ENCODE data around the gene ZNF837. TPM values are rescaled to one million over a fixed set of nuclear protein-coding genes. Genes with fewer than 3 reads are reported as not detected.
"Not testable (repeated sequence)": the region's sequence is repeated elsewhere in the genome, so short reads cannot be mapped to it uniquely, and the experiment has no call there.

ZNF837 gene
- total and polyA plus RNA-seq, 7 experiments from 2014 or later = 1.4 to 15.6 (median 4.3) TPM

DNA sequence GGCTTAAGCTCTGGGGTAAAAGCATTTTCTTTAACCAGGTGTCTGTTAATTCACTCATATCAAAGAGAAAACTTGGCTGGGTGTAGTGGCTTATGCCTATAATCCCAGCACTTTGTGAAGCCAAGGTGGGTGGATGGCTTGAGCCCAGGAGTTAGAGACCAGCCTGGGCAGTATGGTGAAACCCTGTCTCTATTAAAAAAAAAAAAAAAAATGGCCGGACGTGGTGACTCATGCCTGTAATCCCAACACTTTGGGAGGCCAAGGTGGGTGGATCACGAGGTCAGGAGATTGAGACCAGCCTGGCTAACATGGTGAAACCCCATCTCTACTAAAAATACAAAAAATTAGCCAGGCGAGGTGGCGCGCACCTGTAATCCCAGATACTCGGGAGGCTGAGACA is 4.1 kb downstream of the ZNF837 start:
- intact Hi-C loops (cut with micrococcal nuclease); DNase-seq; H3K27me3 Mint-ChIP-seq; POLR2A ChIA-PET; H3K4me3 ChIP-seq (ENCODE audit: low read length); H3K4me3 Mint-ChIP-seq; H3K9me3 ChIP-seq (ENCODE audit: control insufficient read depth in 2 of 3, low read length in 3 of 3); H3K27ac Mint-ChIP-seq; ATAC-seq; H3K36me3 ChIP-seq (ENCODE audit: control insufficient read depth in 2 of 3, insufficient read depth in 3 of 3, low read length in 3 of 3); H3K27ac ChIP-seq (ENCODE audit: low read depth, low read length); H3K9me3 Mint-ChIP-seq; H3K27me3 ChIP-seq (ENCODE audit: control insufficient read depth in 2 of 2, insufficient read depth in 2 of 2, low read length in 2 of 2); H3K36me3 Mint-ChIP-seq; CTCF ChIA-PET: not testable (repeated sequence)
- H3K4me1 ChIP-seq (ENCODE audit: control insufficient read depth in 2 of 2, insufficient read depth in 2 of 2, low read length in 2 of 2) = peaks cover 11 to 15% of the 10 kb centered on the region in 2 donors
- peaks cover 11 to 24% (median 20%) of the 10 kb centered on the region in 7 donors for H3K4me1 Mint-ChIP-seq

DNA sequence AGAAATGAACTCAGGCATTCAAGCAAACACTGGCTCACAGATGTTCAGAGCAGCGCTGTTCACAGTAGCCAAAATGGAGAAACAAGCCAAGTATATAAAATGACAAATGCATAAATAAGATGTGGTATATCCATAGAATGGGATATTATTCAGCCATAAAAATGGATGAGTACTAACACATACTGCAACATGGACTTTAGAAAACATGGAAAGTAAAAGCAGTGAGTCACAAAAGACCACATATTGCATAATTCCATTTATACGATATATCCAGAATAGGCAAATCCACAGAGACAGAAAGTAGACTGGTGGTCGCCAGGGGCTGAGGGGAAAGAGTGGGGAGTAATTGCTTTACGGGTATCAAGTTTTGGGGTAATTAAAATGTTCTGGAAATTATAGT is 6.6 kb downstream of the ZNF837 start:
- no peak overlapping the region for H3K27ac Mint-ChIP-seq
- Histone ChIP-seq H3K9me3 (ENCODE audit: control insufficient read depth in 2 of 3, low read length in 3 of 3) (no peaks in the 10 kb centered on the region), H3K27ac (ENCODE audit: low read depth, low read length) (no peak overlapping the region), H3K4me3 (ENCODE audit: low read length) (no peak overlapping the region), H3K36me3 (ENCODE audit: control insufficient read depth in 2 of 3, insufficient read depth in 3 of 3, low read length in 3 of 3) (no peaks in the 10 kb centered on the region), H3K27me3 (ENCODE audit: control insufficient read depth in 2 of 2, insufficient read depth in 2 of 2, low read length in 2 of 2) (no peaks in the 10 kb centered on the region), H3K4me1 (ENCODE audit: control insufficient read depth in 2 of 2, insufficient read depth in 2 of 2, low read length in 2 of 2) (no peaks in the 10 kb centered on the region)
- no peaks in the 10 kb centered on the region for H3K9me3 Mint-ChIP-seq
- POLR2A ChIA-PET = interaction anchor here (1.9 kb wide), 1 partner anchor 11 kb away, joined by 13 read pairs; the partner anchor contains the start of gene ZNF497
- peaks cover 0 to 4% (median 0%) of the 10 kb centered on the region in 5 donors for H3K36me3 Mint-ChIP-seq
- intact Hi-C loops (cut with micrococcal nuclease) = no loop called here
- H3K27me3 Mint-ChIP-seq = no peaks in the 10 kb centered on the region
- ATAC-seq (no peak), DNase-seq (no peak)
- no peak overlapping the region for H3K4me3 Mint-ChIP-seq
- CTCF ChIA-PET = no interaction called here
- H3K4me1 Mint-ChIP-seq = peaks cover 0 to 8% (median 4%) of the 10 kb centered on the region in 7 donors

DNA sequence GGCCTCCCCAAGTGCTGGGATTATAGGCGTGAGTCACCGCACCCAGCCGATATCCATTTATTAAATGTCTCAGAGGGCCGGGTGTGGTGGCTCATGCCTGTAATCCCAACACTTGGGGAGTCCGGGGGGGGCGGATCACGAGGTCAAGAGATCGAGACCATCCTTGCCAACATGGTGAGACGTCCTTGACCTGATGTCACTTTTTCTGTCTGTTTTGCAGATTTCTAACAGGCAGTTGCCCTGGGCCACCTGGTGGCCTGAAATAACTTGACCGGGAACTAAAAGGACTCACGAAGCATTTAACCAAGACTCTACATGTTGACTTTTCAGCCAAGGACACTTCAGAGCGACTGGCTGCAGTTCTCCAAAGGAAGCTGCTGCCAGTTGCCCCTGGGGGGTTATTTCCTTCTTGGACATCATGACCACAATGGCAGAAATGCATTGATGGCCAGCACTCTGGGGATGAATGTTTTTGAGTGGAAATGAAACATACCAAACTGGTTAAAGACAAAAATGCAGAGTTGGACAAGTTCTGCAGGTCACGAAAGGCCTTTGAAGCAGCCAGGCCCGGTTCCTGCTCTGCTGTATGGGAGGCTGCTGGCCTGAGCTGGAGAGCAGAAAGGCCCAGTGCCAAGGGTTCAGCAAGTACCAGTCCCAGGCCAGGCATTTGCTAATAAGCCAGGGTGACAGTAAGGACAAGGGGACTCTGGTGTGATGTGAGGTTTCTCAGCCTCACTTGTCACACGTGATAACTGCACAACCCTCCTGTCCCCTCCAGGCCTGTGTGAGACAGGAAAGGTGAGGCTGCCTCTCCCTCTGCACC is 8.3 kb downstream of the ZNF837 start:
- ATAC-seq = no peak
- CTCF ChIA-PET = no interaction called here

DNA sequence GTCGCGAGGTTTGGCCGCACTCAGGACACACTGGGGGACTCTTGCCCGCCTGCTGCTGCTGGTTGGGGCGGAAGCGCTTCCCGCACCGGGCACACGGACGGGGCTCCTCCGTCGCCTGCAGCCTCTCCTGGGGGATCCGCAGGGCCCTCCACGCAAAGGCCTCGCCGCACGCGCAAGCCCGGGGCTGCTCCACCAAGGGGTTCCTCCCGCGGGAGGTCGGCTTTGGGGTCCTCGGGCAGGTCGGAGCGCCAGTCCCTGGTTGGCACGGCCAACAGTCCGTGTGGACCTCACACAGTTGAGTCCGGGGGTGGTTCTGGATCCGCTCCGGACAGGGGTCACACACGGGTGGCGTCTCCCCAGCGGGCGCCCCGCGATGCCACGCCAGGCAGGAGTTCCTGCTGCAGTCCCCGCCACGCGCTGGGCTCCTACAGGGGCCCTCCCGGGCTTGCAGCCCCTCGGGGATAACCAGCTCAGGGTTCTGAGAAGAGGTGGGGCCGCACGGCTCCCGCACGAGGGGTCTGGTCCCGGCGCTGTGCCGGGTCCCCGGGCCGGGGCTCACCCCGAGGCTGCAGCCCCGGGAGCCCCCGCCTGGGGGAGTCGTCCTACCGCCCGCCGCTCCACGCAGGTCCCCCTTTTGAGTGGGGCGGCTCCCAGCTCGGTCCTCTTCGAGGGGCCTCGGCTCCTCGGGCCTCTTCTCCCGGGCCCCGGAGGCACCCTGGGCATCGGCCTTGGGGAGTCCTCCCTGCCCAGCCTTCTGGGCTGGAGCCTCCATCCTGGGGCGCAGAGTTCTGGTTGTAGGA is 12.1 kb downstream of the ZNF837 start:
- no peak for ATAC-seq

More for the DNA sequence above, 8.3 kb downstream of the ZNF837 start:
- H3K9me3 Mint-ChIP-seq = no peaks in the 10 kb centered on the region
- no peaks in the 10 kb centered on the region for H3K9me3 ChIP-seq (ENCODE audit: control insufficient read depth in 2 of 3, low read length in 3 of 3)
- peaks cover 0 to 4% (median 0%) of the 10 kb centered on the region in 5 donors for H3K36me3 Mint-ChIP-seq
- no peak overlapping the region for H3K27ac ChIP-seq (ENCODE audit: low read depth, low read length)
- peak in 1 of 9 donors; percentile 3 for DNase-seq
- H3K27ac Mint-ChIP-seq = no peak overlapping the region
- H3K4me1 ChIP-seq (ENCODE audit: control insufficient read depth in 2 of 2, insufficient read depth in 2 of 2, low read length in 2 of 2) = no peaks in the 10 kb centered on the region
- H3K4me1 Mint-ChIP-seq = peaks cover 0 to 2% (median 0%) of the 10 kb centered on the region in 7 donors
- no peaks in the 10 kb centered on the region for H3K27me3 Mint-ChIP-seq
- no peaks in the 10 kb centered on the region for H3K27me3 ChIP-seq (ENCODE audit: control insufficient read depth in 2 of 2, insufficient read depth in 2 of 2, low read length in 2 of 2)
- H3K36me3 ChIP-seq (ENCODE audit: control insufficient read depth in 2 of 3, insufficient read depth in 3 of 3, low read length in 3 of 3) = no peaks in the 10 kb centered on the region
- H3K4me3 Mint-ChIP-seq = no peak overlapping the region
- POLR2A ChIA-PET = interaction anchor here (1.9 kb wide), 1 partner anchor 9 kb away, joined by 13 read pairs; the partner anchor contains the start of gene ZNF497
- no peak overlapping the region for H3K4me3 ChIP-seq (ENCODE audit: low read length)
- intact Hi-C loops (cut with micrococcal nuclease) = no loop called here

DNA sequence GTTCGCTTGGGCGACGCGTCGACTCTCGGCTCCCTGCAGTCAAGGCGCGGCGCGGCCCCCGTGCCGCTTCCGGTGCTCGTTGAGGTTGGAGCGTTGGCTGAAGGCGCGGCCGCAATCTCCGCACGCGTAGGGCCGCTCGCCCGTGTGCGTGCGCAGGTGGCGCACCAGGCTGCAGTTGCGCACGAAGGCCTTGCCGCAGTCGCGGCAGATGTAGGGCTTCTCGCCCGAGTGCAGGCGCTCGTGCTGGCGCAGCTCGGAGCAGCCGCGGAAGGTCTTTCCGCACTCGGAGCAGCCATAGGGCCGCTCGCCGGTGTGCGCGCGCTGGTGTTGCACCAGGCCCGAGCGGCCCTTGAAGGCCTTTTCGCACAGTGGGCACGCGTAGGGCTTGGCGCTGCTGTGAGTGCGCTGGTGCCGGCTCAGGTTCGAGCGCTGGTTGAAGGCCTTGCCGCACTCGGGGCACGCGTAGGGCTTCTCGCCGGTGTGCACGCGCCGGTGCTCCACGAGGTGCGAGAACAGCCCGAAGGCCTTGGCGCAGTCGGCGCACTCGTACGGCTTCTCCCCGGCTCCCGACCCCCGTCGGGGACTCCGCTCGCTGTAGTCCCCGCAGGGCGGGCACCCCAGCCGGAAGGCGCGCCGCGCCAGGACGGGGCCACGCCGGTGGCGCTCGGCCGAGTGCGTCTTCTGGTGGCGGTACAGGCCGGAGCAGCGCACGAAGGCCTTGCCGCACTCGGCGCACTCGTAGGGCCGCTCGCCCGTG is 13.0 kb downstream of the ZNF837 start:
- ChIA-PET CTCF (no interaction called here), POLR2A (no interaction called here)
- Mint-ChIP-seq H3K9me3 (no peaks in the 10 kb centered on the region), H3K27ac (no peak overlapping the region), H3K4me3 (no peak overlapping the region), H3K36me3 (peaks cover 0 to 4% (median 0%) of the 10 kb centered on the region in 5 donors), H3K27me3 (no peaks in the 10 kb centered on the region), H3K4me1 (peaks cover 0 to 2% (median 1%) of the 10 kb centered on the region in 7 donors)
- no peaks in the 10 kb centered on the region for H3K36me3 ChIP-seq (ENCODE audit: control insufficient read depth in 2 of 3, insufficient read depth in 3 of 3, low read length in 3 of 3)
- intact Hi-C loops (cut with micrococcal nuclease) = no loop called here
- ATAC-seq = no peak
- H3K9me3 ChIP-seq (ENCODE audit: control insufficient read depth in 2 of 3, low read length in 3 of 3) = no peaks in the 10 kb centered on the region
- no peaks in the 10 kb centered on the region for H3K4me1 ChIP-seq (ENCODE audit: control insufficient read depth in 2 of 2, insufficient read depth in 2 of 2, low read length in 2 of 2)
- H3K4me3 ChIP-seq (ENCODE audit: low read length) = no peak overlapping the region
- DNase-seq = no peak
- H3K27ac ChIP-seq (ENCODE audit: low read depth, low read length) = no peak overlapping the region
- no peaks in the 10 kb centered on the region for H3K27me3 ChIP-seq (ENCODE audit: control insufficient read depth in 2 of 2, insufficient read depth in 2 of 2, low read length in 2 of 2)

More for the DNA sequence above, 12.1 kb downstream of the ZNF837 start:
- no peak for DNase-seq
- Histone ChIP-seq H3K36me3 (ENCODE audit: control insufficient read depth in 2 of 3, insufficient read depth in 3 of 3, low read length in 3 of 3) (no peaks in the 10 kb centered on the region), H3K27ac (ENCODE audit: low read depth, low read length) (no peak overlapping the region), H3K27me3 (ENCODE audit: control insufficient read depth in 2 of 2, insufficient read depth in 2 of 2, low read length in 2 of 2) (no peaks in the 10 kb centered on the region), H3K4me3 (ENCODE audit: low read length) (no peak overlapping the region), H3K4me1 (ENCODE audit: control insufficient read depth in 2 of 2, insufficient read depth in 2 of 2, low read length in 2 of 2) (no peaks in the 10 kb centered on the region), H3K9me3 (ENCODE audit: control insufficient read depth in 2 of 3, low read length in 3 of 3) (no peaks in the 10 kb centered on the region)
- CTCF ChIA-PET = no interaction called here
- POLR2A ChIA-PET = interaction anchor here (1.4 kb wide), 1 partner anchor 11 kb away, joined by 4 read pairs; no protein-coding TSS in a partner anchor
- Mint-ChIP-seq H3K4me3 (no peak overlapping the region), H3K27ac (no peak overlapping the region), H3K36me3 (peaks cover 0 to 4% (median 0%) of the 10 kb centered on the region in 5 donors), H3K9me3 (no peaks in the 10 kb centered on the region), H3K4me1 (no peaks in the 10 kb centered on the region), H3K27me3 (no peaks in the 10 kb centered on the region)
- intact Hi-C loops (cut with micrococcal nuclease) = no loop called here

DNA sequence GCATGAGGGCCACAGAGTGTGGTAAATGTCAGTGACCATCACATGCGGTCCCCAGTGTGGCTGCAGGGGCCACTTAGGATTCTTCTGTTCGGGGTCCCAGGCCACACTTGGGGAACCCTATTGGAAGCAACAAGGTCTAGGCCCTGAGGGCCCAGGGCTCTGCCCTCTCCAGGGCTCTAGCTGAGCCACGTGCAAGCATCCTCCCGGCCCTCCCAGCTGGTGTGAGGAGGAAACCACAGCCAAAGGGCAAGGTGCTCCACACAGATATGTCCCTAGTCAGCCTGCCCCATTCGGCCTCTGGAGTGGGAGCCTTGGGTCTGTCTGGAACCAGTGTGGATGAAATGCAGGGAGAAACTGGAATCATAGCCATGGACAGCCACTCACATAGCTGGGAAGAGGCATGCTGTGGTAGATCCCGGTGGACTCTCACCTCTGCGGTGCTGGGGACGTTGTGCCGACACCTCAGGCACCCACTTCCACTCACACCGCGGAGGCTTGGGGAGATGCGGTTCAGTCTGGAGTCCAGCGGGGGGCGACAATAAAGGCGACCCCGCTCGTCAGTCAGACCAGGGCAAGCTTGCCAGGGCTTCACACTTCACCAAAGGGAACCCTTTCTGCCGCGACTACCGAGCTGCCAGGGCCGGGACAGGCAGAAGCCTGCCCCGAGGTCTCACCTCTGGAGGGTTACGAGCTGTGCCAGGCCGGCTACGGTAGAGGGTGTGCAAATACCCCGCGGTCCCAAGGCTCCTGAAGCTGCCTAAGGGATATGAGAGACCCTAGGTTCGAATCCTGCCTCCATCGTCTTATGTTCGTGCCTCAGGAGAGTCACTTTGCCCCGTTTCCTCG is 14.0 kb downstream of the ZNF837 start:
- no peak overlapping the region for H3K4me3 Mint-ChIP-seq
- ATAC-seq = no peak
- no peak for DNase-seq
- no peak overlapping the region for H3K4me3 ChIP-seq (ENCODE audit: low read length)
- no peaks in the 10 kb centered on the region for H3K9me3 ChIP-seq (ENCODE audit: control insufficient read depth in 2 of 3, low read length in 3 of 3)
- H3K27ac ChIP-seq (ENCODE audit: low read depth, low read length) = no peak overlapping the region
- H3K4me1 Mint-ChIP-seq = peaks cover 5 to 9% (median 9%) of the 10 kb centered on the region in 7 donors
- H3K27me3 ChIP-seq (ENCODE audit: control insufficient read depth in 2 of 2, insufficient read depth in 2 of 2, low read length in 2 of 2) = no peaks in the 10 kb centered on the region
- H3K9me3 Mint-ChIP-seq = no peaks in the 10 kb centered on the region
- peaks cover 0 to 4% (median 0%) of the 10 kb centered on the region in 5 donors for H3K36me3 Mint-ChIP-seq
- H3K27me3 Mint-ChIP-seq = peaks cover 0 to 2% (median 0%) of the 10 kb centered on the region in 5 donors
- H3K4me1 ChIP-seq (ENCODE audit: control insufficient read depth in 2 of 2, insufficient read depth in 2 of 2, low read length in 2 of 2) = peaks cover 2 to 3% of the 10 kb centered on the region in 2 donors
- intact Hi-C loops (cut with micrococcal nuclease) = no loop called here
- H3K36me3 ChIP-seq (ENCODE audit: control insufficient read depth in 2 of 3, insufficient read depth in 3 of 3, low read length in 3 of 3) = peaks cover 0 to 4% (median 0%) of the 10 kb centered on the region in 3 experiments
- POLR2A ChIA-PET = interaction anchor here (0.6 kb wide), 1 partner anchor 1017 kb away, joined by 3 read pairs; no protein-coding TSS in a partner anchor
- CTCF ChIA-PET = no interaction called here
- H3K27ac Mint-ChIP-seq = no peak overlapping the region

All from naive thymus-derived CD4-positive, alpha-beta T cell (primary cell).